GM19238 (cell line): Measurements from ENCODE around the gene MAP3K9.
"Not testable (repeated sequence)": the region's sequence is repeated elsewhere in the genome, so short reads cannot be mapped to it uniquely, and the experiment has no call there.

ENCODE experiments used
- DNase-seq: peaks from one replicate; pipeline ENCODE4 v3.0.0; 2011; ENCODE audit warnings: low spot score; ENCODE audit not compliant: insufficient read length

MAP3K9 gene

GRCh38 chr14:70809225-70810219, at the start of gene MAP3K9:
Gene MAP3K9 (minus strand): TSS chr14:70809513. CDS start chr14:70809171, 342 bp downstream.
- DNase-seq: peak; percentile 95

GRCh38 chr14:70858641-70859040, 49.3 kb upstream of the MAP3K9 start:
- no peak for DNase-seq

- DNase-seq: no peak
These were observed 48.2 kb upstream of the MAP3K9 start for GRCh38 chr14:70857496-70857890.

DNA sequence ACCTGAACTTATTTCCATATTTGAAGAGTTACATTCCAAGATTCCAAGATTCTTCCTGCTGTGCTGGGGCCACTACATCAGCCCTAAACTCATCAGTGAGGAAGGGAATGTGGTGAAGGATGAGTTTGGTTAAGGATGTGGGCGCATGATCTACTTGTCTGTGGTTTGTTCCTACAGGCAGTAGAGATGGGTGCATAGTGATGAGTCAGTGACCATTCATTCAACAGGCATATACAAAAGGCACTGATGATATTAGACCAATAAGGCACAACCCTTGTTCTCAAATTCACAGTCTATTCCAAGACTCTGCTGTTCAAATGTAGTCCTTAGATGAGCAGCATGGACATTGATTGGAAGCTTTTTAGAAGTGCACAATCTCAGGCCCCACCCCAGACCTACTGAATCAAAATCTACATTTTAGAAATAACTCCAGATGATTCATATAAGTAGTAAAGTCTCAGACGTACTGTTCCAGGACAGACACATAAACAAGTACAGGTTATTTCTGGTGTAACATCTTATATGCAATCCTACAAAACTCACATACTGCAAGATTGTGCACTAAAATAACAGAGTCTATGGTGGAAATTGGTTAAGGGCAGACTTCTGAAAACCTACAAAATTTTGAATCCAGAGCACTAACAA, 47.7 kb upstream of the MAP3K9 start:
- DNase-seq: no peak

GRCh38 chr14:70855486-70855885, 46.2 kb upstream of the MAP3K9 start:
- no peak for DNase-seq

DNA sequence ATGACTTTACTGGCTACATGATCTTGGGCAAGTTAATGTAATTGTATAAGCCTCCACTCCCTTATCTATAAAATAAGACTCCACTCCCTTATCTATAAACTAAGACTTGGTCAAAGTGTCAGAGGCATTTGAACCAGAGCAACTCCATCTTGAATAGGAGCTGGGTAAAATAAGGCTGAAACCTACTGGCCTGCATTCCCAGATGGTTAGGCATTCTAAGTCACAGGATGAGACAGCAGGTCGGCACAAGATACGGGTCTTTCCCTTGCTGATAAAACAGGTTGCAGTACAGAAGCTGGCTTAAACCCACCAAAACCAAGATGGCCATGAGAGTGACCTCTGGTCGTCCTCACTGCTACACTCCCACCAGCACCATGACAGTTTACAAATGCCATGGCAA, 44.3 kb upstream of the MAP3K9 start:
- not testable (repeated sequence) for DNase-seq

DNA sequence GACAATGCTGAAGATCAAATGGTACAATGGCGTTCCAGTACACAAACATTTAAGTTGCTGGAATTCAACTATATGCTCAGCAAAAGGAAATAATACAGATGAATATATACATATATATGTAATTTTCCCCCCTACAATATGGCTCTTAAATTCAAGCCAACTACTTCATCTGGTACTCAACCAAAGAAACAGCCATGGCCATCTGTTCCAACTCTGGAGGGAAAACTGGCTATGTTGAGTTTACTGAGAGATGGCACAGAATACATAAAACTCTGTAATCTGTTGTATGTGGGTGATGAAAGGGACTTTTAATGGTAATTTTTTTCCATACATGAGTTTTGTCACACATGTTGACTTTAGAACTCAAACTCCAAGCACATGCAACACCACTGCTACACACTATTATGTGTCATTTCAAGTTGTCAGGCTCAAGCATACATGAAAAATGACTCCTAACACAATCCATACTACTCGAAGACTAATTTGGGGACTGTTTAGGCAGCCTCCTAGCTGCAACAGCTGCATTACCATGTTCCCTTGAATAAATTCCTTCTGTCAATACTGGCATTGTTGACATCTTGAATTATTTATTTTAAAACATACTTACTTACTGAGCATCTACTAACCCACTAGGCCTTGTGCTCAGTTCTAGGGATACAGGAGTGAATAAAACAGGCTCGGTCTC, 38.2 kb upstream of the MAP3K9 start:
- DNase-seq: no peak

DNA sequence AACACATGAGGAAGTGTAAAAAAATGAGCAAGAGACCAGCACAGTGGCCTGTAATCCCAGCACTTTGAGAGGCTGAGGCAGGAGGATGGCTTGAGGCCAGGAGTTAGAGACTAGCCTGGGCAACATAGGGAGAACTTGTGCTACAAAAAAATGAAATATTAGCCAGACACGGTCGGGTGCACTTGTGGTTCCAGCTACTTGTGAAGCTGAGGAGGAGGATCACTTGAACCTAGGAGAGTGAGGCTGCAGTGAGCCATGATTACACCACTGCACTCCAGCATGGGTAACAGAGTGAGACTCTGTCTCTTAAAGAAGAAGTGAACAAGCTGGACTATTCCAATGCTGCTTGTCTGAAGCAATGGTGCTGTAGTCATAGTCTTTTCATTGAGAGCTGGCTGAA, 36.3 kb upstream of the MAP3K9 start:
- DNase-seq: no peak

- no peak for DNase-seq
These were observed 33.6 kb upstream of the MAP3K9 start for GRCh38 chr14:70842851-70843462.

- DNase-seq: no peak
These were observed 28.8 kb upstream of the MAP3K9 start for GRCh38 chr14:70838076-70838475.

DNA sequence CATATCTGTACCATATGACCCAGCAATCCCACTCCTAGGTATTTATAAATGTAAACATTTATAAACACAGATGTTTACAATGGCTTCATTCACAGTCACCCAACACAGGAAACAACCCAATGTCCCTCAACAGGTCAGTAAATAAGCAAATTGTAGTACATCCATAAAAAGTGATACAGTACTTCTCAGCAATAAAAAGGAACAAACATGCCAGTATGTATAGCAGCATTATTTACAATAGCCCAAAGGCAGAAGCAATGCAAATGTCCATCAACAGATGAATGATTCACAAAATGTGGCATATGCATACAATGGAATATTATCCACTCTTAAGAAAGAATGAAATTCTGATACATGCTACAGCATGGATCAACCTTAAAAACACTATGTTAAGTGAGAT, 27.6 kb upstream of the MAP3K9 start:
- DNase-seq: no peak

DNA sequence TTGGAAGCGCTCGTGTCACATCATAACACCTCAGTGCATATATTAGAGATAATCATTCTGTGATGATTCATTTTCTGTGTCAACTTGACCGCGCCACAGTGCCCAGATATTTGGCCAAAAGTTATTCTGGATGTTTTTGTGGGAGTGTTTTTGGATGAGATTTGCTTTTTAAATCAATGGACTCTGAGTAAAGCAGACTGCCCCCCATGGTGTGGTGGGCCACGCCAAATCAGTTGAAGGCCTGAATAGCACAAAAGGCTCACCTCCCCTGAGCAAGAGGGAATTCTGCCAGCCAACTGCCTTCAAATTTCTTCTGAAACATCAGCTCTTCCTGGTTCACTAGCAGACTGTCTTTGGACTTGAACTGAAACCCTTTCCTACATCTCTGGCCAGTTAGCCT, 24.6 kb upstream of the MAP3K9 start:
- DNase-seq: no peak

DNA sequence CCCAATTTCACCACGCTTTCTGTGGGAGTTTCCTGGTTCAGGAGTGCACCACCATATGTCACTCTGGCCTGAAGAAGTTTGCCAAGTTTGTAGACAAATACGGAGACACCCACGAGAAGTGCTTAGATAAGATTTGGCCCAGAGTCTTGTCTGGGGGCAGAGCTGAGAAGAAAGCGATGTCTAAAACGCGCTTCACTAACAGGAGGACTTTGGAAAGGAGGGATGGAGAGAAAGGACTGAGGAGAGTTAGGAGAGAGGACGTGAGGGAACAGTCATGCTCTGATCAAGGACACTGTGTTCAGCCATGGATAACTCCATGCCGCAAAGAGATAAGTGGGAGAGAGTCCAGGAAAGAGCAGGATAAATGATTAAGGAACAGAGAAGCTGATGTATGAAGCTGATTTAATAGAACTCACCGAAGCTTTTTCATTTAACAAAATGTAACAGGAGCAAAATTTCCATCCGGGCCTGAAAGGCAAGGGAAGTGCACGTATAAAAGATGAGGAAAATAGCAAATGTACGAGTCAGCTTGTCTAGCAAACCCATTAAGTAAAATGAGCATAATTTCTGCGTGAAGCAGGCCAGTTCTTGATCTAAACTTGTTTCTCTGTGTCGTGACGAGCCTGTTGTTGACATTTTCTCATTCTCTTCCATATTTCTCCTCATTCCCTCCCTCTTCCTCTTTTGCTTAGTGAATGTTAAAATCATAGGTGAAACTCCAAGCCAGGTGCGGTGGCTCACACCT, 23.4 kb upstream of the MAP3K9 start:
- no peak for DNase-seq

GRCh38 chr14:70830998-70831781, 21.9 kb upstream of the MAP3K9 start:
- no peak for DNase-seq

- DNase-seq: no peak
These were observed 18.9 kb upstream of the MAP3K9 start for GRCh38 chr14:70828188-70828587.

GRCh38 chr14:70827752-70828151, 18.4 kb upstream of the MAP3K9 start:
- DNase-seq: no peak

DNA sequence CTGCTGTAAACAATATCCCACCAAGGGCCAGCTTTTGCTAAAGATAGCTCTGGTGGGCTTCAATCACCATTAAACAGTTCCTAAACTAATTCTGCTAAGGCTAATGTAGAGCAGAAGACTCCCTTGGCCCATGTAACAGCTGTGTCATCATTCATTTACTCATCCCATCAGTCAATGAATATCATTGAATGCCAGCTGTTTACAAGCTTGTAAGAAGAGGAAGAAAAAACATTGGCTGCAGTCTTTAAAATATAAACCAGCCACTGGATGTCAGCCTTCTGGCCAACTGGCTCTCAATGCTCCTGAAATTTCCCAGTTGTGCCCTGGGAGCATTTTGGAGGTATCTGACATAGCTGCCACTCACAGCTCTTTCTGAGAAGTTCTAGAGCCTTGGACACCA, 18.0 kb upstream of the MAP3K9 start:
- DNase-seq: no peak

GRCh38 chr14:70823281-70823680, 14.0 kb upstream of the MAP3K9 start:
- DNase-seq: no peak

GRCh38 chr14:70822530-70823185, 13.3 kb upstream of the MAP3K9 start:
- no peak for DNase-seq
